ENCODE measurements around the gene MRPL45.

Gene MRPL45

DNA sequence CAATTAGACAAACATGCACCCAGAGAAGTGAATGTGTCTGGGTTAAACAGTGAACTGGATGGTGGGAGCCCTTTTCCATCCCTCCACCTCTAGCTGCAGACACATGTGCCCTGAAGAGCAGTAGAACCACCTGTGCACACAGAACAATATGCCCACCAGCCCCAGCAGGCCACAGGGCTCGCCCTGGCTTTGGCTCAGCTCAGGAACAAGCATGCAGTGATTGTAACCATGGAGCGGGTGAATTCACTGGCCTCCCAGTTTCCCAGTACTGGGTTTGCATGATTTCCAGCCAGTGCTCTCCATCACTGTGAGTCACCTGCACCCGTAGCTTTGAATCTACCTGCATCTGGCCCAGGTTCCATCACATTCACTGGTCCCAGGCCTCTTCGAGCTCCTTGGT, 41.6 kb downstream of the MRPL45 start:
- DNase-seq (ENCODE audit: extremely low read depth, low read depth), result no peak
- TF ChIP-seq, protein P1, sequence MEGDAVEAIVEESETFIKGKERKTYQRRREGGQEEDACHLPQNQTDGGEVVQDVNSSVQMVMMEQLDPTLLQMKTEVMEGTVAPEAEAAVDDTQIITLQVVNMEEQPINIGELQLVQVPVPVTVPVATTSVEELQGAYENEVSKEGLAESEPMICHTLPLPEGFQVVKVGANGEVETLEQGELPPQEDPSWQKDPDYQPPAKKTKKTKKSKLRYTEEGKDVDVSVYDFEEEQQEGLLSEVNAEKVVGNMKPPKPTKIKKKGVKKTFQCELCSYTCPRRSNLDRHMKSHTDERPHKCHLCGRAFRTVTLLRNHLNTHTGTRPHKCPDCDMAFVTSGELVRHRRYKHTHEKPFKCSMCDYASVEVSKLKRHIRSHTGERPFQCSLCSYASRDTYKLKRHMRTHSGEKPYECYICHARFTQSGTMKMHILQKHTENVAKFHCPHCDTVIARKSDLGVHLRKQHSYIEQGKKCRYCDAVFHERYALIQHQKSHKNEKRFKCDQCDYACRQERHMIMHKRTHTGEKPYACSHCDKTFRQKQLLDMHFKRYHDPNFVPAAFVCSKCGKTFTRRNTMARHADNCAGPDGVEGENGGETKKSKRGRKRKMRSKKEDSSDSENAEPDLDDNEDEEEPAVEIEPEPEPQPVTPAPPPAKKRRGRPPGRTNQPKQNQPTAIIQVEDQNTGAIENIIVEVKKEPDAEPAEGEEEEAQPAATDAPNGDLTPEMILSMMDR (IDR thresholded peaks at IDR 0.05; ENCODE audit: low read depth, low read length, missing control alignments), result no peak
- no peak overlapping the region for H3K4me3 ChIP-seq (replicated peaks; ENCODE audit: low read depth, low read length)

DNA sequence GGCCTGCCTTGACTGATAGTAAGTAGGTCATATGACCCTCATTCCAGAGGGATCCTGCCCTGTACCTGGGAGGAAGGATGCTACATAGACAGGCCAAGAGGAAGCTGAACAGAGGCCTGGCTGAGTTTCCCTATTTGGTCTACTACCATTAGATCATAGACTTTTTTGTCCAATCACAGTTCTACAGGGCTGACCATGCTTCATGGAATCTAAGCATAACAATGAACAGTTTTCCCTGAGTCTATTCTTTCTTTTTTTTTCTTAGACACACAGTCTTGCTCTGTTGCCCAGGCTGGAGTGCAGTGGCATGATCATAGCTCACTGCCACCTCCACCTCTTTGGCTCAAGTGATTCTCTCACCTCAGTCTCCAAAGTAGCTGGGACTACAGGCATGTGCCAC, 42.9 kb downstream of the MRPL45 start:
- TF ChIP-seq, protein P1 (IDR thresholded peaks at IDR 0.05; ENCODE audit: low read depth, low read length, missing control alignments), result no peak
- no peak overlapping the region for H3K4me3 ChIP-seq (replicated peaks; ENCODE audit: low read depth, low read length)

DNA sequence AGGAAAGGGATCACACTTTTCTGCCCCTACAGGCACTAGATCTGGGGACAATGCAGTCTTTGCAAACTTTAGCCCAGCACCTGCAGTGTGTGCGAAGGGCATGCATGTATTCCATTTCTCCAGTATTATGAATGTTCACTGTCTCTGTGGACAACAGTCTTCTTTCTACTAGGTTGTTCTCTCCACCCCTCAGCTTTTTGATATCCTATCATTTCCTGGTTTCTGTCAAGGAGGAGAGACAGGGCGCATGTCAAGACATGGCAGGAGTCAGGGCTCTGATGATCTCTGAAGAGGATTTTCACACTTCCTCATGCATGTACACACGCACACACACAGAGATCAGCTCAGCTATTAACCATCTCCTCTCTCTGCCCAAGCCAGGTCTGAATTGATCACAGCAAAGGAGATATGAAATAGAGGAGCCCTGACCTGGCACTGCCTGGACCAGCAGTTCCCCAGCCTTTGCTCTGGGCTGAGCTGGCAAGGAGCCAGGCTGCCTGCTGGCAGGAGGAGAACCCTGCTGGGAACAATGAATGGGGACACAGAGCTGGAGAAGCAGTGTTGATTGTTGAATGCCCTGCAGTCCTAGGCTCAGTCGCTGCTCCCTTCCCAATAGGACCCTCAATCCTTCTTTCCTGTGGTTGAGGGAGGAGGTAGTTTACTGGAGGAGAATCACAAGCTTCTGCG, 44.2 kb downstream of the MRPL45 start:
- no peak overlapping the region for H3K4me3 ChIP-seq (replicated peaks; ENCODE audit: low read depth, low read length)
- TF ChIP-seq, protein P1 (IDR thresholded peaks at IDR 0.05; ENCODE audit: low read depth, low read length, missing control alignments), result no peak
- no peak for DNase-seq (ENCODE audit: extremely low read depth, low read depth)

More for the DNA sequence above, 42.9 kb downstream of the MRPL45 start:
- no peak for DNase-seq (ENCODE audit: extremely low read depth, low read depth)

DNA sequence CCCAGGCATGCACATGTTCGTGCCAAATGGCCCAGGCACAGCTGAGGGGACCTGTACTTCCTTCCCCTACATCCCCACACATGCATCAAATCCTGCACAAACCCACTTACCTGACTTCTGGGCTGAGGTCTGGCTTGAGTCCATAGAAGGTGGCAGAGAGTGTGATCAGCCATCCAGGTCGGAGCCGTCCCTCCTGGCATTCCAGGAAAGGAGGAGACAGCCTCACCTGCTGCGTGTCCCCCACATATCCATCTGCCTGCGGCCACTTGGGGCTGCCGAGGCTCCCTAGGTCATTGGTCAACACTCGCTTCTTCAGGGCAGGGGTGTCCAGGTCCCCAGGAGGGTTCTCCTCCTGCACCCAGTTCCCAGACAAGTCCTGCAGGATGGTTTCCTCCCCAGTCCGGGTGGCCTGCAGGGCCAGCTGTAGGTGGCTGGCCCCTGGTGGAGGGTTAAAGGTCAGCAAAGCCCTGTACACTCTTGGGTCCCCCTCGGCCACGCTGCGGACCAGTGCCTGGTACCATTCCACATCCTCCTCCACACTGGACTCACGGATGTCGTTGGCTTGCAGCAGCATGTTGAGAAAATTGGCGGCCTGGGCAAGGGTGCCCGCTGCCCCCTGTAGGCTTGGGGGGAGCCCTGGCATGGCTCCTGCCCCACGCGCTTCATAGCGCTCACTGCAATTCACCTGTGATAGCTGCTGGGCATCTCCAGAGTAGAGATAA, 46.1 kb downstream of the MRPL45 start:
- TF ChIP-seq, protein P1 (IDR thresholded peaks at IDR 0.05; ENCODE audit: low read depth, low read length, missing control alignments), result no peak
- DNase-seq (ENCODE audit: extremely low read depth, low read depth), result no peak
- H3K4me3 ChIP-seq (replicated peaks; ENCODE audit: low read depth, low read length), result no peak overlapping the region

DNA sequence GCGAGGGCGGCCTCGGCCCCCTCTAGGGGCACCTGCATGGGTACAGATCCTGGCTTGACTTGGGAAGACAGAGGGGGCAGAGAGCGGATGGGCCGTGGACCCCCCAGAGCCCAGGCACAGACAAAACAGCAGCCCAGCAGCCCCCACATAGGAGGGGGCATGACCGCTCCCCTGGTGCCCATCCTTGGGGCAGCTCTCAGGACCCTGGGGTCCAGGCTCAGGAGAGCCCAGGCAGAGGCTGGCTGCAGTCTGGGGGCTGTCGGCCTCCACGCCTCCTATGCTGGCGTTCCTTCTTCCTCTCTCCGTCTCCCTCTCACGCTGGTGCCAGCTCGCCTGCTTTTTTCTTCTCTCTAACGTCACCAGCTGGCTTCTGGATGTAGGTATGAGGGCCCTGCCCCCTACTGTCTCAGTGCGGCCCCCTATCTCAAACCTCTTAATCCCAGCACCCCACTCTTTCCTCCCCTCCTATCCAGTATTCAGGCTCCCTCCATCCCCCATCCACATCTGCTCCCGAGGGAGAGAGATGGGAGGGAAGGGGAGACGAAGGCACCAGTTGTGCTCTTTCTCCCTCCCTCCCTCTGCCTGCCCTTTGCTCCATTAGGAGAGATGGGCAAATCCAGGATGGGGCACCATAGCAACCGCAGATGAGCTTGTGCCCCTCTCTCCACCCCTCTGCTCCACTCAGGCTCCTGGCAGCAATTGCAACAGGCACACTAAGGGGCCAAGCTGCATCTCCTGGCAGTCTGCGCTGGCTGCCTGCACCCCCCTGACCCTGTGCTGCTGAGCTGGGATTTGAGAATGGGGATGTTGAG, 46.8 kb downstream of the MRPL45 start, which contains the start of gene GPR179:
Gene GPR179, minus strand, starts transcription at position 349 of the 812 bp plus-strand sequence. Its CDS starts 167 bp downstream, at position 182.
- H3K4me3 ChIP-seq (replicated peaks; ENCODE audit: low read depth, low read length), result no peak within 1 kb of the TSS
- no peak for DNase-seq (ENCODE audit: extremely low read depth, low read depth)
- TF ChIP-seq, protein P1 (IDR thresholded peaks at IDR 0.05; ENCODE audit: low read depth, low read length, missing control alignments), result no peak

DNA sequence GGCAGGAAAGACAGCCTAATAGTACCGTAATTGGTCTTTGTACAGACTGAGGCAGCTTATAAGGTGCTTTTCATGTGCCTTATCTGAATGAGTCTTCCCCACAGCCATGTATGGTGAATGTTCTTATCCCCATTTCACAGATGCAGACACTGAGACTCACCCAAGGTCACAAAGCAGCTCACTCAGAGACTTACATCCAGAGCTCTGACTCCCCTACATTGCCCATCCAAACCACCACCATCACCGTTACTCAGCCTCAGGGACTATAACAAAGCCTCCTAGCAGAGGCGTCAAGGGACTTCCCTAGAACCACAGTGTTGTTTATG, 47.4 kb downstream of the MRPL45 start:
- no peak overlapping the region for H3K4me3 ChIP-seq (replicated peaks; ENCODE audit: low read depth, low read length)
- no peak for DNase-seq (ENCODE audit: extremely low read depth, low read depth)
- TF ChIP-seq, protein P1 (IDR thresholded peaks at IDR 0.05; ENCODE audit: low read depth, low read length, missing control alignments), result no peak

Data from HFF-Myc (cell line).